Measurements from ENCODE around the gene USH1C. TPM values are rescaled to one million over a fixed set of nuclear protein-coding genes. Genes with fewer than 3 reads are reported as not detected.

Gene USH1C
- polyA plus RNA-seq, 3 donors: not detected

DNA sequence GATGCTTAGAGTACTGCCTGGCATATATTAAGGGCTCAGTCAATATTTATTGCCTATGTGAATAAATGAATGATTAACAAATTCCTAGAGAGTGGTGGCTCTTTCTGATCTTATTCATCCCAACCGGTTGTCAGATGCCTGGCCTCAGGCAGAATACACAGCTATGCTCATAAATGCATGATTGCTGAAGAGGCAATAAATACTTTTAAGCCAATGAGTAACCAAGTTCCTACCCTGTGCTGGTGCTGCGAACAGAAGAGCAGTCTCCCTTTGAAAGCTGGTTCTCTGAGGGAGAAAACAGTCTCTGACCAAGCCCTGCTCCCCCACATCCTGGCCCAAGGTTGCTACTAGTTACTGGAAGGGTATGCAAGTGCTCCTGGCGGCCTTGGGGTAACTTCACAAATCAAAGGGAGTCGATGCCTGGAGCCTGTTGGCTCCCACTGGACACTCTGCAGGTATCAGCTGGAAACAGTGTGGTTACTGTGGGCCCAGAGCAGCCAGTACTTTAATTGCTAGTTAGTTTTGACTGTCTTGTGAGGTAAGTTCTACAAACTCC lies 2.8 kb downstream of the USH1C start:
- TF ChIP-seq, protein P1, sequence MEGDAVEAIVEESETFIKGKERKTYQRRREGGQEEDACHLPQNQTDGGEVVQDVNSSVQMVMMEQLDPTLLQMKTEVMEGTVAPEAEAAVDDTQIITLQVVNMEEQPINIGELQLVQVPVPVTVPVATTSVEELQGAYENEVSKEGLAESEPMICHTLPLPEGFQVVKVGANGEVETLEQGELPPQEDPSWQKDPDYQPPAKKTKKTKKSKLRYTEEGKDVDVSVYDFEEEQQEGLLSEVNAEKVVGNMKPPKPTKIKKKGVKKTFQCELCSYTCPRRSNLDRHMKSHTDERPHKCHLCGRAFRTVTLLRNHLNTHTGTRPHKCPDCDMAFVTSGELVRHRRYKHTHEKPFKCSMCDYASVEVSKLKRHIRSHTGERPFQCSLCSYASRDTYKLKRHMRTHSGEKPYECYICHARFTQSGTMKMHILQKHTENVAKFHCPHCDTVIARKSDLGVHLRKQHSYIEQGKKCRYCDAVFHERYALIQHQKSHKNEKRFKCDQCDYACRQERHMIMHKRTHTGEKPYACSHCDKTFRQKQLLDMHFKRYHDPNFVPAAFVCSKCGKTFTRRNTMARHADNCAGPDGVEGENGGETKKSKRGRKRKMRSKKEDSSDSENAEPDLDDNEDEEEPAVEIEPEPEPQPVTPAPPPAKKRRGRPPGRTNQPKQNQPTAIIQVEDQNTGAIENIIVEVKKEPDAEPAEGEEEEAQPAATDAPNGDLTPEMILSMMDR (IDR thresholded peaks at IDR 0.05): no peak
- Histone ChIP-seq H3K9ac (ENCODE audit: insufficient read depth, low read length, poor library complexity, severe bottlenecking) (no peak overlapping the region), H3K9me3 (replicated peaks in 1 of 2; ENCODE audit: control insufficient read depth in 1 of 2, insufficient read depth in 1 of 2, low read length in 2 of 2) (no peaks in the 10 kb centered on the region), H3K4me2 (replicated peaks; ENCODE audit: extremely low read depth, low read length, poor library complexity, severe bottlenecking) (no peak overlapping the region), H3K4me1 (ENCODE audit: control insufficient read depth in 1 of 2, insufficient read depth in 2 of 2, low read length in 2 of 2) (peaks cover 0 to 6% of the 10 kb centered on the region in 2 donors), H3K27me3 (ENCODE audit: control insufficient read depth in 2 of 2, insufficient read depth in 2 of 2, low read length in 2 of 2) (peaks cover 0 to 18% of the 10 kb centered on the region in 2 donors), H2AFZ (ENCODE audit: insufficient read depth, low read depth, low read length, poor library complexity, severe bottlenecking) (no peak overlapping the region), H3K4me3 (replicated peaks in 1 of 3; ENCODE audit: low read depth in 2 of 3, low read length in 3 of 3) (no peak overlapping the region), H3K79me2 (ENCODE audit: insufficient read depth, low read length) (no peaks in the 10 kb centered on the region), H4K20me1 (ENCODE audit: insufficient read depth, low read length) (no peaks in the 10 kb centered on the region), H3K36me3 (replicated peaks in 1 of 2; ENCODE audit: control insufficient read depth in 1 of 2, insufficient read depth in 2 of 2, low read length in 2 of 2) (no peaks in the 10 kb centered on the region), H3K27ac (ENCODE audit: low read depth in 1 of 2, low read length in 2 of 2) (no peak overlapping the region)
- peaks cover 23 to 38% (median 30%) of the 10 kb centered on the region in 3 donors for H3K27me3 Mint-ChIP-seq (ENCODE audit: low read depth in 3 of 3)
- H3K4me3 Mint-ChIP-seq: no peak overlapping the region
- intact Hi-C loops (cut with micrococcal nuclease): no loop called here
- H3K36me3 Mint-ChIP-seq: no peaks in the 10 kb centered on the region
- peaks cover 6% of the 10 kb centered on the region for H3K4me1 Mint-ChIP-seq
- WGBS (ENCODE audit: insufficient coverage): 89% methylated on average over 3 of the region's 4 CpGs
- DNase-seq: no peak
- H3K9me3 Mint-ChIP-seq: no peaks in the 10 kb centered on the region
- H3K27ac Mint-ChIP-seq: no peak overlapping the region

DNA sequence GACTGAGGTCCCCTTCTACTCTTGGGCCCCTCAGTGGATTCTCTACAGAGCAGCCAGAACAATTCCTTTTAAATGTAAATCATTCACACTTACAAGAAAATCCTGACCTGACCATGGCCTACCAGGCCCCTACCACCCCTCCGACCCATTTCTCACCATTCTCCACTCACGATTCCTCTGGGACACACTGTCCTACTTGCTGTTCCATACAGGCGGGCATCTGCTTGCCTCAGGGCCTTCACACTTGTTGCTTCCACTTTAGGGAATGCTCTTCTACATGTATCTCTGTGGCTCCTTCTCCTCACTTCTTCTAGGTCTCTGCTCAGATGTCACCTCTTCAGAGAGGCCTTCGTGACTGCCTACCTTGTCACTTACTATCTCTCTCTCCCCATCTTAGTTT lies 3.4 kb downstream of the USH1C start:
- Histone ChIP-seq H3K79me2 (ENCODE audit: insufficient read depth, low read length) (no peaks in the 10 kb centered on the region), H3K9me3 (replicated peaks in 1 of 2; ENCODE audit: control insufficient read depth in 1 of 2, insufficient read depth in 1 of 2, low read length in 2 of 2) (no peaks in the 10 kb centered on the region), H3K9ac (ENCODE audit: insufficient read depth, low read length, poor library complexity, severe bottlenecking) (no peak overlapping the region), H3K4me2 (replicated peaks; ENCODE audit: extremely low read depth, low read length, poor library complexity, severe bottlenecking) (no peak overlapping the region), H4K20me1 (ENCODE audit: insufficient read depth, low read length) (no peaks in the 10 kb centered on the region), H3K36me3 (replicated peaks in 1 of 2; ENCODE audit: control insufficient read depth in 1 of 2, insufficient read depth in 2 of 2, low read length in 2 of 2) (no peaks in the 10 kb centered on the region), H3K4me3 (replicated peaks in 1 of 3; ENCODE audit: low read depth in 2 of 3, low read length in 3 of 3) (no peak overlapping the region), H3K4me1 (ENCODE audit: control insufficient read depth in 1 of 2, insufficient read depth in 2 of 2, low read length in 2 of 2) (peaks cover 0 to 6% of the 10 kb centered on the region in 2 donors), H3K27me3 (ENCODE audit: control insufficient read depth in 2 of 2, insufficient read depth in 2 of 2, low read length in 2 of 2) (peaks cover 0 to 18% of the 10 kb centered on the region in 2 donors), H3K27ac (ENCODE audit: low read depth in 1 of 2, low read length in 2 of 2) (no peak overlapping the region), H2AFZ (ENCODE audit: insufficient read depth, low read depth, low read length, poor library complexity, severe bottlenecking) (no peak overlapping the region)
- H3K27ac Mint-ChIP-seq: no peak overlapping the region
- H3K36me3 Mint-ChIP-seq: no peaks in the 10 kb centered on the region
- no peaks in the 10 kb centered on the region for H3K9me3 Mint-ChIP-seq
- H3K4me3 Mint-ChIP-seq: no peak overlapping the region
- intact Hi-C loops (cut with micrococcal nuclease): no loop called here
- TF ChIP-seq, protein P1 (IDR thresholded peaks at IDR 0.05): no peak
- H3K27me3 Mint-ChIP-seq (ENCODE audit: low read depth in 3 of 3): peaks cover 21 to 34% (median 27%) of the 10 kb centered on the region in 3 donors
- no peak for DNase-seq
- H3K4me1 Mint-ChIP-seq: peaks cover 6% of the 10 kb centered on the region
- 96% methylated on average over 3 of the region's 4 CpGs for WGBS (ENCODE audit: insufficient coverage)

Data from CD14-positive monocyte (primary cell).